Natural killer cell (primary cell): ENCODE data around the gene SMPD1. TPM values are rescaled to one million over a fixed set of nuclear protein-coding genes. Genes with fewer than 3 reads are reported as not detected.

Experiments used
- ATAC-seq, 3 donors: fragments of 150-1000 bp in 2 of 3; fragments of 200-7000 bp in 1 of 3; cut with Tn5 transposase; 1 replicate in 1 of 3; 2 replicates in 2 of 3; pipeline ENCODE4 v1.10.0; 2021; ENCODE audit warnings: mild to moderate bottlenecking in 2 of 3, moderate library complexity in 2 of 3
- DNase-seq, 2 donors: peaks; one replicate each; pipeline versions ENCODE4 v3.0.0 to v3.0.0-alpha.2; 2013 to 2021; ENCODE audit warnings: mixed read lengths in 1 of 2
- H3K27ac ChIP-seq: one replicate; pipeline ENCODE4 v1.5.1; 2013; ENCODE audit warnings: mild to moderate bottlenecking, low read length
- H3K27me3 ChIP-seq: one replicate; pipeline ENCODE4 v1.6.1; 2013; ENCODE audit warnings: low read length; ENCODE audit not compliant: control insufficient read depth, insufficient read depth
- H3K36me3 ChIP-seq: one replicate; pipeline ENCODE4 v1.6.1; 2013; ENCODE audit warnings: low read length; ENCODE audit not compliant: control insufficient read depth, insufficient read depth
- H3K4me1 ChIP-seq: one replicate; pipeline ENCODE4 v1.6.1; 2013; ENCODE audit warnings: low read length; ENCODE audit not compliant: control insufficient read depth, insufficient read depth
- H3K4me3 ChIP-seq: one replicate; pipeline ENCODE4 v1.5.1; 2013; ENCODE audit warnings: low read length
- H3K9me3 ChIP-seq: one replicate; pipeline ENCODE4 v1.6.1; 2013; ENCODE audit warnings: low read length; ENCODE audit not compliant: control insufficient read depth, insufficient read depth
- H3K27ac Mint-ChIP-seq, 2 donors: one replicate each; pipeline ENCODE4 v1.8.0; 2022; ENCODE audit warnings: mild to moderate bottlenecking in 2 of 2, mixed read lengths in 2 of 2, moderate library complexity in 1 of 2
- H3K27me3 Mint-ChIP-seq, 2 donors: one replicate each; pipeline ENCODE4 v1.8.0; 2022; ENCODE audit warnings: low read depth in 2 of 2, mixed read lengths in 2 of 2
- H3K36me3 Mint-ChIP-seq: one replicate; pipeline ENCODE4 v1.8.0; 2022; ENCODE audit warnings: mixed read lengths
- H3K4me1 Mint-ChIP-seq, 2 donors: one replicate each; pipeline ENCODE4 v1.8.0; 2022; ENCODE audit warnings: mixed read lengths in 2 of 2
- H3K4me3 Mint-ChIP-seq: one replicate; pipeline ENCODE4 v1.8.0; 2022; ENCODE audit warnings: mild to moderate bottlenecking, moderate library complexity, mixed read lengths
- H3K9me3 Mint-ChIP-seq, 2 donors: one replicate each; pipeline ENCODE4 v1.8.0; 2022; ENCODE audit warnings: mixed read lengths in 2 of 2
- WGBS: methylation state at CpG from one replicate; pipeline ENCODE4 v1.1.7; 2013; ENCODE audit warnings: missing lambda C conversion rate; ENCODE audit not compliant: insufficient coverage; 5-methylcytosine and 5-hydroxymethylcytosine counted together
- intact Hi-C: fragments of 100-400 bp; cut with micrococcal nuclease; formaldehyde crosslinking; loops from one replicate; pipeline ENCODE4 v1.14.2; 2022
- total RNA-seq, 4 donors: library from RNA; stranded (reverse); fragments of 120-200 nt in 1 of 4; gene quantifications; one replicate each; pipeline versions ENCODE4 v1.2.3 to v1.2.4, GENCODE V29; 2013 to 2022
- TF ChIP-seq, protein P1 (sequence below): fragments of 200-600 bp; IDR thresholded peaks from one replicate; pipeline ENCODE4 v1.8.0; 2022; ENCODE audit warnings: antibody characterized with exemption

SMPD1 gene
- total RNA-seq, 3 donors from 2014 or later (not counting 1 experiment from before 2014, with no cell fraction given), result 52.7 to 63.3 (median 56.1) TPM

DNA sequence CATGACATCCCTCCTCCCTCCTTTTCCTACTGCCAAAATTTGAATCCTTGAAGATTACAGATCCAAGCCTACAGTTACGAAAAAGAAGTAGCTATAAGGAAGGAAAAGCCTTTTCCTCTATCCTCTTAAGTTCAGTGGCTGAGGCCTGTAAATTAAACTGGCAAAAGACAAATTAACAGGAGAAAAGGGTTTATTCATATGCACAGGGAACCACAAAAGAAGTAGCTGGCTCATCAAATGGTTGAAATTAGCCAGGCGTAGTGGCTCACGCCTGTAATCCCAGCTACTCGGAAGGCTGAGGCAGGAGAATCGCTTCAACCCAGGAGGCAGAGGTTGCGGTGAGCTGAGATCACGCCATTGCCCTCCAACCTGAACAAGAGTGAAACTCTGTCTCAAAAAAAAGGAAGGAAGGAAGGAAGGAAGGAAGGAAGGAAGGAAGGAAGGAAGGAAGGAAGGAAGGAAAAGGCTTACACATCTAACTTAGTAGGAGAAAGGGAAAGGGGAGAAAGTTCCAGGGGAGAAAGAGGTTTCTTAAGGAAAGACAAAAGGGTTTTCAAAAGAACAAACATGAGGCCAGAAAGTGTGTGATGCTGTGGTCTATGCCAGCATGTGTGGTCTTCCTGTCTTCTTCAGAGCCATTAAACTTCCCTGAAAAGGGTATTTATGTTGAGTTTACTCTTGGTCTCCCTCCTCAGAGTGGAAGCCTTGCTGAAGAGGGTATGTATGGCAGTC lies 5.1 kb upstream of the SMPD1 start:
- H3K36me3 Mint-ChIP-seq, result no peaks in the 10 kb centered on the region
- H3K4me1 Mint-ChIP-seq, result peaks cover 13 to 20% of the 10 kb centered on the region in 2 donors
- intact Hi-C loops, result no loop called here
- DNase-seq (no peak), ATAC-seq (no peak)
- H3K4me3 Mint-ChIP-seq, result no peak overlapping the region
- peaks cover 9% of the 10 kb centered on the region for H3K4me1 ChIP-seq
- H3K9me3 ChIP-seq, result no peaks in the 10 kb centered on the region
- no peak overlapping the region for H3K27ac Mint-ChIP-seq
- peaks cover 0 to 4% of the 10 kb centered on the region in 2 donors for H3K27me3 Mint-ChIP-seq
- no peaks in the 10 kb centered on the region for H3K36me3 ChIP-seq
- TF ChIP-seq, protein P1, sequence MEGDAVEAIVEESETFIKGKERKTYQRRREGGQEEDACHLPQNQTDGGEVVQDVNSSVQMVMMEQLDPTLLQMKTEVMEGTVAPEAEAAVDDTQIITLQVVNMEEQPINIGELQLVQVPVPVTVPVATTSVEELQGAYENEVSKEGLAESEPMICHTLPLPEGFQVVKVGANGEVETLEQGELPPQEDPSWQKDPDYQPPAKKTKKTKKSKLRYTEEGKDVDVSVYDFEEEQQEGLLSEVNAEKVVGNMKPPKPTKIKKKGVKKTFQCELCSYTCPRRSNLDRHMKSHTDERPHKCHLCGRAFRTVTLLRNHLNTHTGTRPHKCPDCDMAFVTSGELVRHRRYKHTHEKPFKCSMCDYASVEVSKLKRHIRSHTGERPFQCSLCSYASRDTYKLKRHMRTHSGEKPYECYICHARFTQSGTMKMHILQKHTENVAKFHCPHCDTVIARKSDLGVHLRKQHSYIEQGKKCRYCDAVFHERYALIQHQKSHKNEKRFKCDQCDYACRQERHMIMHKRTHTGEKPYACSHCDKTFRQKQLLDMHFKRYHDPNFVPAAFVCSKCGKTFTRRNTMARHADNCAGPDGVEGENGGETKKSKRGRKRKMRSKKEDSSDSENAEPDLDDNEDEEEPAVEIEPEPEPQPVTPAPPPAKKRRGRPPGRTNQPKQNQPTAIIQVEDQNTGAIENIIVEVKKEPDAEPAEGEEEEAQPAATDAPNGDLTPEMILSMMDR, result no peak
- no peaks in the 10 kb centered on the region for H3K27me3 ChIP-seq
- H3K9me3 Mint-ChIP-seq, result no peaks in the 10 kb centered on the region
- WGBS, result 92% methylated on average over 6 of the region's 7 CpGs
- no peak overlapping the region for H3K4me3 ChIP-seq
- no peak overlapping the region for H3K27ac ChIP-seq

- H3K36me3 ChIP-seq, result peaks cover 5% of the 10 kb centered on the region
- TF ChIP-seq, protein P1, result no peak
- Mint-ChIP-seq H3K36me3 (no peaks in the 10 kb centered on the region), H3K27ac (peak overlapping the region; percentile 96 to 98), H3K9me3 (no peaks in the 10 kb centered on the region), H3K4me1 (peaks cover 36 to 39% of the 10 kb centered on the region in 2 donors), H3K27me3 (peaks cover 0 to 4% of the 10 kb centered on the region in 2 donors), H3K4me3 (peak overlapping the region; percentile 41)
- WGBS, result 94% methylated on average over 12 of the region's 12 CpGs
- DNase-seq (no peak), ATAC-seq (no peak)
- H3K4me3 ChIP-seq, result no peak overlapping the region
- H3K27ac ChIP-seq, result no peak overlapping the region
- H3K27me3 ChIP-seq, result no peaks in the 10 kb centered on the region
- H3K4me1 ChIP-seq, result peaks cover 26% of the 10 kb centered on the region
- intact Hi-C loops, result no loop called here
- H3K9me3 ChIP-seq, result no peaks in the 10 kb centered on the region
Measured at GRCh38 chr11:6387811-6388599, 2.3 kb upstream of the SMPD1 start.

- peaks cover 10% of the 10 kb centered on the region for H3K36me3 ChIP-seq
- H3K4me1 Mint-ChIP-seq, result peaks cover 42% of the 10 kb centered on the region in 2 donors
- no peak overlapping the region for H3K4me3 ChIP-seq
- H3K4me3 Mint-ChIP-seq, result peak overlapping the region; percentile 95
- H3K9me3 Mint-ChIP-seq, result no peaks in the 10 kb centered on the region
- no peaks in the 10 kb centered on the region for H3K27me3 ChIP-seq
- H3K4me1 ChIP-seq, result peaks cover 26% of the 10 kb centered on the region
- WGBS, result 100% methylated on average over 1 of the region's 1 CpG
- intact Hi-C loops, result no loop called here
- no peaks in the 10 kb centered on the region for H3K9me3 ChIP-seq
- ATAC-seq (no peak), DNase-seq (no peak)
- peak overlapping the region; percentile 96 to 98 for H3K27ac Mint-ChIP-seq
- peaks cover 0 to under 1% of the 10 kb centered on the region in 2 donors for H3K27me3 Mint-ChIP-seq
- peak overlapping the region; percentile 87 for H3K27ac ChIP-seq
- TF ChIP-seq, protein P1, result no peak
- H3K36me3 Mint-ChIP-seq, result no peaks in the 10 kb centered on the region
Measured at GRCh38 chr11:6388748-6389147, 1.5 kb upstream of the SMPD1 start.
